GM12878 (cell line): ENCODE results near the gene KCNH6. TPM values are rescaled to one million over a fixed set of nuclear protein-coding genes. Genes with fewer than 3 reads are reported as not detected.

Experiments
- ATAC-seq: fragments of 200-7000 bp; cut with Tn5 transposase; 3 replicates; pipeline ENCODE4 v1.9.1; 2020; ENCODE audit warnings: mild to moderate bottlenecking, moderate library complexity
- BruUV-seq: library from RNA; stranded (reverse); fragments of 400-500 nt; replicated peaks from 2 replicates; lab custom pipeline; 2021; lab: Mats Ljungman, UMichigan
- CTCF ChIA-PET: fragments of 300-600 bp; sonication (Branson Sonifier 250); formaldehyde crosslinking; extraction: SDS; loops from one replicate; lab custom pipeline; 2021; ENCODE audit warnings: inconsistent platforms; lab: Yijun Ruan, JAX
- POLR2A ChIA-PET: fragments of 350-600 bp; formaldehyde crosslinking; extraction: SDS; loops from one replicate; lab custom pipeline; 2021; ENCODE audit warnings: inconsistent platforms; lab: Charles Lee
- RAD21 ChIA-PET: fragments of 300-600 bp; sonication (Branson Sonifier 250); formaldehyde crosslinking; loops from one replicate; lab custom pipeline; 2023; ENCODE audit warnings: antibody characterized with exemption; ENCODE audit not compliant: unreplicated experiment; lab: Charles Lee
- SMC1A ChIA-PET: fragments of 300-600 bp; sonication (Branson Sonifier 250); formaldehyde crosslinking; loops from one replicate; lab custom pipeline; 2023; ENCODE audit not compliant: unreplicated experiment, uncharacterized antibody; lab: Charles Lee
- DNase-seq: peaks from one replicate; pipeline ENCODE4 v3.0.0-alpha.2; 2011; ENCODE audit warnings: low read depth, low spot score
- FAIRE-seq: peaks from 3 replicates; lab custom pipeline; 2011; peaks lifted over from hg19 to GRCh38; lab: Jason Lieb, UNC
- H2AFZ ChIP-seq: 2 replicates; pipeline ENCODE4 v1.6.0; 2011; ENCODE audit warnings: low read depth, low read length, control low read depth; ENCODE audit not compliant: control insufficient read depth
- H3K27ac ChIP-seq: 2 replicates; pipeline ENCODE4 v1.5.1; 2011; ENCODE audit warnings: control low read depth; ENCODE audit not compliant: control insufficient read depth, insufficient read depth
- H3K27me3 ChIP-seq, 2 experiments: replicated peaks in 1 of 2; 2 replicates each; pipeline versions ENCODE4 v1.6.0 to v1.6.1; 2011; ENCODE audit warnings: low read length in 1 of 2; ENCODE audit not compliant: control insufficient read depth in 2 of 2, insufficient read depth in 2 of 2
- H3K36me3 ChIP-seq, 2 experiments: 2 replicates each; pipeline ENCODE4 v1.5.1; 2011; ENCODE audit warnings: low read length in 1 of 2; ENCODE audit not compliant: control insufficient read depth in 2 of 2, insufficient read depth in 2 of 2
- H3K4me1 ChIP-seq: 2 replicates; pipeline ENCODE4 v1.6.1; 2011; ENCODE audit warnings: mild to moderate bottlenecking, low read length, moderate library complexity, mixed read lengths; ENCODE audit not compliant: control insufficient read depth, insufficient read depth
- H3K4me2 ChIP-seq: 2 replicates; pipeline ENCODE4 v1.6.0; 2011; ENCODE audit warnings: control low read depth; ENCODE audit not compliant: control insufficient read depth, insufficient read depth
- H3K4me3 ChIP-seq: fragments of 200-600 bp; sonication (generic); 2 replicates; pipeline ENCODE4 v1.5.1; 2016
- H3K79me2 ChIP-seq: 2 replicates; pipeline ENCODE4 v1.6.0; 2011; ENCODE audit warnings: low read length; ENCODE audit not compliant: control insufficient read depth, insufficient read depth
- H3K9ac ChIP-seq: 2 replicates; pipeline ENCODE4 v1.8.0; 2011; ENCODE audit warnings: low read length, control low read depth, mixed read lengths; ENCODE audit not compliant: control insufficient read depth, insufficient read depth
- H3K9me3 ChIP-seq: replicated peaks from 3 replicates; pipeline ENCODE4 v1.5.1; 2011; ENCODE audit warnings: mild to moderate bottlenecking, low read length; ENCODE audit not compliant: control insufficient read depth, insufficient read depth
- H4K20me1 ChIP-seq: 2 replicates; pipeline ENCODE4 v1.6.0; 2011; ENCODE audit not compliant: control insufficient read depth, insufficient read depth
- ASH2L ChIP-seq: fragments of 300-600, 200-600 bp; sonication (generic); IDR thresholded peaks from 2 replicates; pipeline ENCODE4 v1.6.1; 2017; ENCODE audit warnings: low read depth, mild to moderate bottlenecking, borderline replicate concordance
- WGBS: methylation state at CpG from one replicate; pipeline ENCODE4 v1.1.6; 2016; ENCODE audit warnings: low lambda C conversion rate; ENCODE audit not compliant: insufficient replicate concordance, insufficient coverage; ENCODE audit errors: missing lambda C conversion rate; 5-methylcytosine and 5-hydroxymethylcytosine counted together
- in situ Hi-C: fragments of 300-500 bp; cut with MboI; formaldehyde crosslinking; loops from 9 replicates; pipeline ENCODE4 v1.14.3; 2018; ENCODE audit warnings: mixed read lengths
- intact Hi-C: fragments of 100-400 bp; cut with micrococcal nuclease; formaldehyde crosslinking; loops from one replicate; pipeline ENCODE4 v1.14.2; 2022; ENCODE audit not compliant: unreplicated experiment
- polyA plus RNA-seq, 11 experiments: library from polyadenylated mRNA; depleted of rRNA in 4 of 11; unstranded in 6 of 11; stranded (reverse) in 5 of 11; fragments of >200 nt; fragmentation: Nextera tagmentation in 4 of 11; fragmentation: Illumina TruSeq in 1 of 11; extraction: Ambion mirVana in 4 of 11; extraction: Trizol in 1 of 11; gene quantifications; 1 replicate in 1 of 11; 2 replicates in 10 of 11; pipeline versions ENCODE4 v1.2.1 to v1.2.3, GENCODE V29; 2011 to 2016; ENCODE audit warnings: inconsistent platforms in 2 of 11, missing spikeins in 2 of 11, low read depth in 1 of 11
- total RNA-seq, 4 experiments: library from RNA; depleted of rRNA in 3 of 4; stranded (reverse); fragments of >200 nt in 3 of 4; fragmentation: Illumina TruSeq in 1 of 4; extraction: Trizol in 1 of 4; gene quantifications; 2 replicates each; pipeline versions ENCODE4 v1.2.1 to v1.2.3, GENCODE V29; 2013 to 2021
- TF ChIP-seq, protein P1 (sequence below): fragments of 450-650 bp; formaldehyde crosslinking; IDR thresholded peaks from 2 replicates; pipeline ENCODE4 v1.5.0; 2022; ENCODE audit warnings: mild to moderate bottlenecking, missing genetic modification characterization

KCNH6 gene
- total and polyA plus RNA-seq, 10 of the 15 experiments (the other 5 are each of a cell fraction or from before 2014, with no cell fraction given): not detected

DNA sequence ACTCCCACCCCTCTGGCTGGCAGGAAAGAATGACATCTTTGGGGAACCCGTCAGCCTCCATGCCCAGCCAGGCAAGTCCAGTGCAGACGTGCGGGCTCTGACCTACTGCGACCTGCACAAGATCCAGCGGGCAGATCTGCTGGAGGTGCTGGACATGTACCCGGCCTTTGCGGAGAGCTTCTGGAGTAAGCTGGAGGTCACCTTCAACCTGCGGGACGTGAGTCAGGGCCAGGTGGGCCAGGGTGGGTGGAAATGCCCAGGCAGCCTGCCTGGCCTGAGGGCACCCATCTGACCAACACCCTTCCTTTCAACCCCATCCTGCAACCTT, 19.0 kb downstream of the KCNH6 start:
- no peak overlapping the region for H3K4me2 ChIP-seq
- H3K36me3 ChIP-seq: no peaks in the 10 kb centered on the region
- POLR2A ChIA-PET: interaction anchor here (0.6 kb wide), 1 partner anchor 227 kb away, joined by 3 read pairs; no protein-coding TSS in a partner anchor
- in situ Hi-C loops (no loop called here), intact Hi-C loops (no loop called here)
- no peak for ATAC-seq
- no TSS peak for BruUV-seq
- H3K9me3 ChIP-seq: no peaks in the 10 kb centered on the region
- no peak overlapping the region for H3K27ac ChIP-seq
- H3K4me1 ChIP-seq: no peaks in the 10 kb centered on the region
- H4K20me1 ChIP-seq: no peaks in the 10 kb centered on the region
- H2AFZ ChIP-seq: no peak overlapping the region
- H3K4me3 ChIP-seq: no peak overlapping the region
- peaks cover 0 to 9% of the 10 kb centered on the region in 2 experiments; a peak in 3 of 4 replicates for H3K27me3 ChIP-seq
- SMC1A ChIA-PET: interaction anchor here (0.9 kb wide), 1 partner anchor 21 kb away, joined by 3 read pairs; no protein-coding TSS in a partner anchor
- no peak for TF ChIP-seq ASH2L
- TF ChIP-seq, protein P1, sequence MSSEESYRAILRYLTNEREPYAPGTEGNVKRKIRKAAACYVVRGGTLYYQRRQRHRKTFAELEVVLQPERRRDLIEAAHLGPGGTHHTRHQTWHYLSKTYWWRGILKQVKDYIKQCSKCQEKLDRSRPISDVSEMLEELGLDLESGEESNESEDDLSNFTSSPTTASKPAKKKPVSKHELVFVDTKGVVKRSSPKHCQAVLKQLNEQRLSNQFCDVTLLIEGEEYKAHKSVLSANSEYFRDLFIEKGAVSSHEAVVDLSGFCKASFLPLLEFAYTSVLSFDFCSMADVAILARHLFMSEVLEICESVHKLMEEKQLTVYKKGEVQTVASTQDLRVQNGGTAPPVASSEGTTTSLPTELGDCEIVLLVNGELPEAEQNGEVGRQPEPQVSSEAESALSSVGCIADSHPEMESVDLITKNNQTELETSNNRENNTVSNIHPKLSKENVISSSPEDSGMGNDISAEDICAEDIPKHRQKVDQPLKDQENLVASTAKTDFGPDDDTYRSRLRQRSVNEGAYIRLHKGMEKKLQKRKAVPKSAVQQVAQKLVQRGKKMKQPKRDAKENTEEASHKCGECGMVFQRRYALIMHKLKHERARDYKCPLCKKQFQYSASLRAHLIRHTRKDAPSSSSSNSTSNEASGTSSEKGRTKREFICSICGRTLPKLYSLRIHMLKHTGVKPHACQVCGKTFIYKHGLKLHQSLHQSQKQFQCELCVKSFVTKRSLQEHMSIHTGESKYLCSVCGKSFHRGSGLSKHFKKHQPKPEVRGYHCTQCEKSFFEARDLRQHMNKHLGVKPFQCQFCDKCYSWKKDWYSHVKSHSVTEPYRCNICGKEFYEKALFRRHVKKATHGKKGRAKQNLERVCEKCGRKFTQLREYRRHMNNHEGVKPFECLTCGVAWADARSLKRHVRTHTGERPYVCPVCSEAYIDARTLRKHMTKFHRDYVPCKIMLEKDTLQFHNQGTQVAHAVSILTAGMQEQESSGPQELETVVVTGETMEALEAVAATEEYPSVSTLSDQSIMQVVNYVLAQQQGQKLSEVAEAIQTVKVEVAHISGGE (CRISPR knock-in tag): no peak
- H3K9ac ChIP-seq: no peak overlapping the region
- no peaks in the 10 kb centered on the region for H3K79me2 ChIP-seq
- FAIRE-seq: no peak
- CTCF ChIA-PET: no interaction called here
- DNase-seq: no peak
- 73% methylated on average over 9 of the region's 9 CpGs for WGBS
- RAD21 ChIA-PET: no interaction called here
